NCI-H2081 (cell line): Measurements from ENCODE around the gene TSHZ3.

Experiments
- DNase-seq, 2 experiments: peaks; one replicate each; lab custom pipeline; 2025; lab: John Stamatoyannopoulos, UW

Gene TSHZ3

GRCh38 chr19:31313291-31314030 is 35.8 kb downstream of the TSHZ3 start:
- DNase-seq = no peak

- no peak for DNase-seq
Measured at GRCh38 chr19:31312677-31313244, 36.5 kb downstream of the TSHZ3 start.

GRCh38 chr19:31312009-31312676 is 37.1 kb downstream of the TSHZ3 start:
- no peak for DNase-seq

- no peak for DNase-seq
Measured at GRCh38 chr19:31310432-31311133, 38.7 kb downstream of the TSHZ3 start.

- DNase-seq = no peak
Measured at GRCh38 chr19:31308781-31309180, 40.5 kb downstream of the TSHZ3 start.

- no peak for DNase-seq
Measured at GRCh38 chr19:31307071-31307669, 42.1 kb downstream of the TSHZ3 start.

- no peak for DNase-seq
Measured at GRCh38 chr19:31306006-31306753, 43.1 kb downstream of the TSHZ3 start.

GRCh38 chr19:31304831-31305312 is 44.4 kb downstream of the TSHZ3 start:
- no peak for DNase-seq

GRCh38 chr19:31303262-31303815 is 45.9 kb downstream of the TSHZ3 start:
- DNase-seq = no peak

GRCh38 chr19:31301306-31301980 is 47.8 kb downstream of the TSHZ3 start:
- DNase-seq = no peak

- no peak for DNase-seq
Measured at GRCh38 chr19:31300422-31300821, 48.8 kb downstream of the TSHZ3 start.

GRCh38 chr19:31299665-31300064 is 49.6 kb downstream of the TSHZ3 start:
- no peak for DNase-seq

- DNase-seq = no peak
Measured at GRCh38 chr19:31297991-31298390, 51.2 kb downstream of the TSHZ3 start.

GRCh38 chr19:31296741-31297390 is 52.4 kb downstream of the TSHZ3 start:
- no peak for DNase-seq

- no peak for DNase-seq
Measured at GRCh38 chr19:31294189-31294588, 55.0 kb downstream of the TSHZ3 start.

GRCh38 chr19:31292639-31293185 is 56.5 kb downstream of the TSHZ3 start:
- DNase-seq = no peak

GRCh38 chr19:31290931-31291590 is 58.2 kb downstream of the TSHZ3 start:
- DNase-seq = no peak

GRCh38 chr19:31289976-31290375 is 59.3 kb downstream of the TSHZ3 start:
- DNase-seq = no peak

- DNase-seq = no peak
Measured at GRCh38 chr19:31289381-31289880, 59.8 kb downstream of the TSHZ3 start.
